Measurements from ENCODE around the gene C11orf21. TPM values are rescaled to one million over a fixed set of nuclear protein-coding genes. Genes with fewer than 3 reads are reported as not detected.

Gene C11orf21
- total RNA-seq, 6 donors from 2014 or later = 2.3 to 20.3 (median 9.5) TPM

GRCh38 chr11:2256293-2256913 lies 45.3 kb downstream of the C11orf21 start:
- WGBS, 2 donors = 82 to 84% methylated on average over 11 to 14 of the region's 14 CpGs
- H3K36me3 ChIP-seq = no peaks in the 10 kb centered on the region
- H3K9me3 ChIP-seq = no peaks in the 10 kb centered on the region
- no peak overlapping the region for H3K27ac ChIP-seq
- no peak overlapping the region for H3K4me3 ChIP-seq
- no peaks in the 10 kb centered on the region for H3K4me1 ChIP-seq
- H3K27me3 ChIP-seq = no peaks in the 10 kb centered on the region
- no peak for TF ChIP-seq POLR2AphosphoS5 (IDR thresholded peaks at IDR 0.05)
- no peak for TF ChIP-seq POLR2A (IDR thresholded peaks at IDR 0.05)
- DNase-seq (peak in 1 of 2 donors; percentile 33), ATAC-seq (ENCODE audit: low FRiP score in 2 of 2) (no peak)

- ATAC-seq (ENCODE audit: low FRiP score in 2 of 2) (no peak), DNase-seq (no peak)
- no peaks in the 10 kb centered on the region for H3K27me3 ChIP-seq
- H3K27ac ChIP-seq = no peak overlapping the region
- H3K9me3 ChIP-seq = no peaks in the 10 kb centered on the region
- 87 to 92% methylated on average over 6 of the region's 6 CpGs for WGBS, 2 donors
- H3K4me3 ChIP-seq = no peak overlapping the region
- TF ChIP-seq CTCF (IDR thresholded peaks at IDR 0.05) (no peak), EP300 (IDR thresholded peaks at IDR 0.05) (no peak), POLR2A (IDR thresholded peaks at IDR 0.05) (no peak), POLR2AphosphoS5 (IDR thresholded peaks at IDR 0.05) (no peak)
- no peaks in the 10 kb centered on the region for H3K4me1 ChIP-seq
- no peaks in the 10 kb centered on the region for H3K36me3 ChIP-seq
Measured at GRCh38 chr11:2252018-2252417, 49.7 kb downstream of the C11orf21 start.

- H3K36me3 ChIP-seq = no peaks in the 10 kb centered on the region
- no peak for TF ChIP-seq POLR2AphosphoS5 (IDR thresholded peaks at IDR 0.05)
- no peak for TF ChIP-seq CTCF (IDR thresholded peaks at IDR 0.05)
- TF ChIP-seq POLR2A (IDR thresholded peaks at IDR 0.05) = no peak
- TF ChIP-seq EP300 (IDR thresholded peaks at IDR 0.05) = no peak
- no peak overlapping the region for H3K27ac ChIP-seq
- ATAC-seq (ENCODE audit: low FRiP score in 2 of 2) (no peak), DNase-seq (no peak)
- H3K4me3 ChIP-seq = no peak overlapping the region
- H3K9me3 ChIP-seq = no peaks in the 10 kb centered on the region
- no peaks in the 10 kb centered on the region for H3K27me3 ChIP-seq
- H3K4me1 ChIP-seq = no peaks in the 10 kb centered on the region
- 93 to 97% methylated on average over 6 of the region's 6 CpGs for WGBS, 2 donors
Measured at GRCh38 chr11:2251138-2251537, 50.6 kb downstream of the C11orf21 start.

GRCh38 chr11:2250485-2250884 lies 51.2 kb downstream of the C11orf21 start:
- DNase-seq (no peak), ATAC-seq (ENCODE audit: low FRiP score in 2 of 2) (no peak)
- Histone ChIP-seq H3K27ac (no peak overlapping the region), H3K4me1 (no peaks in the 10 kb centered on the region), H3K4me3 (no peak overlapping the region), H3K9me3 (no peaks in the 10 kb centered on the region), H3K27me3 (no peaks in the 10 kb centered on the region), H3K36me3 (no peaks in the 10 kb centered on the region)
- WGBS, 2 donors = 81 to 85% methylated on average over 8 of the region's 8 CpGs
- TF ChIP-seq POLR2AphosphoS5 (IDR thresholded peaks at IDR 0.05) = no peak
- no peak for TF ChIP-seq EP300 (IDR thresholded peaks at IDR 0.05)
- no peak for TF ChIP-seq CTCF (IDR thresholded peaks at IDR 0.05)
- TF ChIP-seq POLR2A (IDR thresholded peaks at IDR 0.05) = no peak

GRCh38 chr11:2250041-2250440 lies 51.7 kb downstream of the C11orf21 start:
- WGBS, 2 donors = 69 to 96% methylated on average over 4 to 7 of the region's 9 CpGs
- no peak for DNase-seq
- Histone ChIP-seq H3K4me3 (no peak overlapping the region), H3K27me3 (no peaks in the 10 kb centered on the region), H3K4me1 (no peaks in the 10 kb centered on the region), H3K36me3 (no peaks in the 10 kb centered on the region), H3K27ac (no peak overlapping the region), H3K9me3 (no peaks in the 10 kb centered on the region)
- TF ChIP-seq CTCF (IDR thresholded peaks at IDR 0.05) (no peak), EP300 (IDR thresholded peaks at IDR 0.05) (no peak), POLR2AphosphoS5 (IDR thresholded peaks at IDR 0.05) (no peak), POLR2A (IDR thresholded peaks at IDR 0.05) (no peak)
- peak in 1 of 2 donors; percentile 8 for ATAC-seq (ENCODE audit: low FRiP score in 2 of 2)

Measured in upper lobe of left lung (tissue), 6 donors.